K562 (cell line): ENCODE results near the gene ARHGAP32.

Experiments used
- CTCF ChIP-seq, 3 experiments: IDR thresholded peaks in 2 of 3; conservative IDR thresholded peaks in 1 of 3; 2 replicates each; pipeline ENCODE4 v1.5.1; 2011 to 2012; ENCODE audit warnings: low read length in 3 of 3, mild to moderate bottlenecking in 3 of 3, control low read depth in 2 of 3, improper control_type of control experiment in 1 of 3, inconsistent platforms in 1 of 3, low read depth in 1 of 3, mixed read lengths in 1 of 3, moderate library complexity in 1 of 3; ENCODE audit not compliant: insufficient read depth in 2 of 3
- EP300 ChIP-seq: IDR thresholded peaks from 2 replicates; pipeline ENCODE4 v1.6.1; 2012; ENCODE audit warnings: low read length, improper control_type of control experiment
- FOXA1 ChIP-seq: fragments of 450-650 bp; IDR thresholded peaks from 2 replicates; pipeline ENCODE4 v1.6.1; 2016; ENCODE audit warnings: mild to moderate bottlenecking, borderline replicate concordance
- HIVEP1 ChIP-seq: fragments of 250-450 bp; sonication (Bioruptor Pico); IDR thresholded peaks from 2 replicates; pipeline ENCODE4 v1.4.0; 2020; ENCODE audit warnings: mild to moderate bottlenecking
- JUN ChIP-seq, 2 experiments: sonication (generic) in 1 of 2; formaldehyde crosslinking in 1 of 2; IDR thresholded peaks; 2 replicates each; pipeline versions ENCODE4 v1.6.1 to v1.8.0; 2012 to 2022; ENCODE audit warnings: borderline replicate concordance in 2 of 2, mild to moderate bottlenecking in 2 of 2, improper control_type of control experiment in 1 of 2, low read depth in 1 of 2, low read length in 1 of 2, missing genetic modification reagents in 1 of 2
- MCM5 ChIP-seq: fragments of 450-650 bp; IDR thresholded peaks from 2 replicates; pipeline ENCODE4 v1.6.1; 2016; ENCODE audit warnings: low read depth
- RBM17 ChIP-seq: fragments of 200-400 bp; formaldehyde crosslinking; IDR thresholded peaks from 2 replicates; pipeline ENCODE4 v1.6.1; 2017; ENCODE audit warnings: low read depth, mild to moderate bottlenecking, low read length, borderline replicate concordance
- SIN3A ChIP-seq, 2 experiments: fragments of 150-350 bp in 1 of 2; IDR thresholded peaks; 2 replicates each; pipeline ENCODE4 v1.6.1; 2011 to 2016; ENCODE audit warnings: borderline replicate concordance in 2 of 2, low read depth in 2 of 2, low read length in 2 of 2, mild to moderate bottlenecking in 2 of 2, moderate library complexity in 2 of 2; ENCODE audit not compliant: control insufficient read depth in 1 of 2
- SRSF1 ChIP-seq: fragments of 200-400 bp; formaldehyde crosslinking; IDR thresholded peaks from 2 replicates; pipeline ENCODE4 v1.6.1; 2017; ENCODE audit warnings: mild to moderate bottlenecking, low read depth, low read length, moderate library complexity
- TFAP4 ChIP-seq: sonication (generic); formaldehyde crosslinking; IDR thresholded peaks from 2 replicates; pipeline ENCODE4 v1.8.0; 2022; ENCODE audit warnings: missing genetic modification reagents, mild to moderate bottlenecking, moderate library complexity, borderline replicate concordance
- ZNF592 ChIP-seq: fragments of 450-650 bp; IDR thresholded peaks from 2 replicates; pipeline ENCODE4 v1.6.1; 2017; ENCODE audit warnings: antibody characterized with exemption, mild to moderate bottlenecking
- ZNF766 ChIP-seq: fragments of 200-800 bp; sonication (Bioruptor generic); conservative IDR thresholded peaks from 2 replicates; pipeline ENCODE4 v1.6.1; 2016; ENCODE audit warnings: missing genetic modification characterization, missing compliant biosample characterization

GRCh38 chr11:129018126-129018525 lies 174.0 kb downstream of the ARHGAP32 start:
- TF ChIP-seq CTCF (IDR thresholded peaks at IDR 0.05 in 2 of 3, conservative IDR thresholded peaks at IDR 0.05 in 1 of 3; ENCODE audit: insufficient read depth in 2 of 3, low read depth in 1 of 3, low read length in 3 of 3) (no peak), HIVEP1 (CRISPR knock-in tag) (no peak), MCM5 (no peak), JUN (IDR thresholded peaks at IDR 0.05; ENCODE audit: borderline replicate concordance, low read depth, low read length) (no peak), JUN (CRISPR knock-in tag; IDR thresholded peaks at IDR 0.05; ENCODE audit: borderline replicate concordance) (no peak), TFAP4 (CRISPR knock-in tag) (no peak), ZNF592 (no peak), RBM17 (no peak), EP300 (no peak), SIN3A (IDR thresholded peaks at IDR 0.05; ENCODE audit: borderline replicate concordance in 2 of 2, control insufficient read depth in 1 of 2, low read depth in 2 of 2, low read length in 2 of 2) (no peak), ZNF766 (CRISPR knock-in tag) (no peak), FOXA1 (no peak), SRSF1 (no peak)
